SK-N-SH (cell line): ENCODE results near the gene GPR155. TPM values are rescaled to one million over a fixed set of nuclear protein-coding genes. Genes with fewer than 3 reads are reported as not detected.

Experiments used
- CTCF ChIA-PET: fragments of 300-600, 350-600 bp; formaldehyde crosslinking; extraction: SDS; loops from one replicate; lab custom pipeline; 2021; lab: Yijun Ruan, JAX
- POLR2A ChIA-PET: fragments of 350-600 bp; sonication (Branson Sonifier 250); formaldehyde crosslinking; extraction: SDS; loops from one replicate; lab custom pipeline; 2020; ENCODE audit warnings: antibody characterized with exemption, inconsistent platforms; lab: Yijun Ruan, JAX
- DNase-seq: peaks from one replicate; pipeline ENCODE4 v3.0.0; 2012
- H2AFZ ChIP-seq: fragments of 200-600 bp; sonication (generic); 2 replicates; pipeline ENCODE4 v1.8.1; 2016; ENCODE audit warnings: antibody characterized with exemption, mild to moderate bottlenecking, low read depth
- H3F3A ChIP-seq: fragments of 200-600 bp; sonication (generic); replicated peaks from 2 replicates; pipeline ENCODE3; 2016; ENCODE audit warnings: antibody characterized with exemption, mild to moderate bottlenecking; ENCODE audit not compliant: insufficient read depth
- H3K27ac ChIP-seq, 2 experiments: fragments of 200-500 bp in 1 of 2; fragments of 200-600 bp in 1 of 2; sonication (Bioruptor generic) in 1 of 2; sonication (generic), shearing (Covaris generic) in 1 of 2; 2 replicates each; pipeline versions ENCODE4 v1.5.1 to v1.6.1; 2014 to 2016; ENCODE audit warnings: low read depth in 2 of 2, inconsistent platforms in 1 of 2, low read length in 1 of 2, mild to moderate bottlenecking in 1 of 2, mixed read lengths in 1 of 2
- H3K27me3 ChIP-seq: fragments of 200-600 bp; sonication (generic), shearing (Covaris generic); 2 replicates; pipeline ENCODE4 v1.6.1; 2016; ENCODE audit warnings: mixed run types; ENCODE audit not compliant: insufficient read depth
- H3K36me3 ChIP-seq, 2 experiments: fragments of 200-500 bp in 1 of 2; fragments of 200-600 bp in 1 of 2; sonication (Bioruptor generic) in 1 of 2; sonication (generic) in 1 of 2; replicated peaks in 1 of 2; 2 replicates each; pipeline versions ENCODE3 to v1.5.1; 2014 to 2016; ENCODE audit warnings: low read length in 1 of 2, mild to moderate bottlenecking in 1 of 2; ENCODE audit not compliant: insufficient read depth in 2 of 2, control insufficient read depth in 1 of 2
- H3K4me1 ChIP-seq, 2 experiments: fragments of 200-500 bp in 1 of 2; fragments of 200-600 bp in 1 of 2; sonication (Bioruptor generic) in 1 of 2; sonication (generic), shearing (Covaris generic) in 1 of 2; 2 replicates each; pipeline versions ENCODE4 v1.5.1 to v1.6.1; 2014 to 2016; ENCODE audit warnings: low read depth in 1 of 2, low read length in 1 of 2, mixed run types in 1 of 2; ENCODE audit not compliant: insufficient read depth in 2 of 2, control insufficient read depth in 1 of 2
- H3K4me2 ChIP-seq: fragments of 200-600 bp; sonication (generic), shearing (Covaris generic); 2 replicates; pipeline ENCODE4 v1.6.1; 2017; ENCODE audit warnings: mixed run types
- H3K4me3 ChIP-seq, 2 experiments: fragments of 200-500 bp in 1 of 2; fragments of 200-600 bp in 1 of 2; sonication (Bioruptor generic) in 1 of 2; sonication (generic), shearing (Covaris generic) in 1 of 2; 2 replicates each; pipeline versions ENCODE4 v1.5.1 to v1.8.1; 2014 to 2016; ENCODE audit warnings: low read depth in 2 of 2, inconsistent platforms in 1 of 2, low read length in 1 of 2, mild to moderate bottlenecking in 1 of 2, mixed read lengths in 1 of 2, moderate library complexity in 1 of 2
- H3K79me2 ChIP-seq: fragments of 200-600 bp; sonication (generic); 2 replicates; pipeline ENCODE4 v1.8.1; 2017; ENCODE audit warnings: mild to moderate bottlenecking; ENCODE audit not compliant: insufficient read depth
- H3K9ac ChIP-seq: fragments of 200-600 bp; sonication (generic); 2 replicates; pipeline ENCODE4 v1.6.1; 2017; ENCODE audit warnings: mixed run types
- H3K9me2 ChIP-seq: fragments of 200-600 bp; sonication (generic); 2 replicates; pipeline ENCODE4 v1.6.1; 2017; ENCODE audit warnings: mixed run types
- H3K9me3 ChIP-seq: fragments of 200-600 bp; sonication (generic); 2 replicates; pipeline ENCODE4 v1.6.1; 2017; ENCODE audit warnings: mixed run types, mild to moderate bottlenecking, moderate library complexity
- H4K20me1 ChIP-seq: fragments of 200-600 bp; sonication (generic); 2 replicates; pipeline ENCODE4 v1.6.1; 2017; ENCODE audit warnings: mild to moderate bottlenecking, mixed run types; ENCODE audit not compliant: insufficient read depth
- CHD2 ChIP-seq: fragments of 150-350 bp; IDR thresholded peaks from 2 replicates; pipeline ENCODE4 v1.6.1; 2018; ENCODE audit warnings: low read length; ENCODE audit not compliant: partially characterized antibody
- EP300 ChIP-seq, 2 experiments: IDR thresholded peaks; 2 replicates each; pipeline versions ENCODE4 v1.4.0 to v1.6.1; 2012; ENCODE audit warnings: borderline replicate concordance in 1 of 2, low read depth in 1 of 2, low read length in 1 of 2
- FOSL2 ChIP-seq: IDR thresholded peaks from 2 replicates; pipeline ENCODE4 v1.4.0; 2012; ENCODE audit warnings: low read depth, mild to moderate bottlenecking, moderate library complexity, borderline replicate concordance
- FOXJ3 ChIP-seq: sonication (generic); formaldehyde crosslinking; IDR thresholded peaks from 2 replicates; pipeline ENCODE4 v1.5.1; 2020; ENCODE audit warnings: mild to moderate bottlenecking, missing genetic modification reagents
- GABPA ChIP-seq: IDR thresholded peaks from 2 replicates; pipeline ENCODE4 v1.4.0; 2012; ENCODE audit warnings: low read depth, mild to moderate bottlenecking
- JUND ChIP-seq: IDR thresholded peaks from 2 replicates; pipeline ENCODE4 v1.4.0; 2012
- MXI1 ChIP-seq: IDR thresholded peaks from 2 replicates; pipeline ENCODE4 v1.6.1; 2012; ENCODE audit warnings: mild to moderate bottlenecking, low read depth, low read length, improper control_type of control experiment
- NFIC ChIP-seq: IDR thresholded peaks from 2 replicates; pipeline ENCODE4 v1.4.0; 2012; ENCODE audit warnings: borderline replicate concordance
- PBX3 ChIP-seq: IDR thresholded peaks from 2 replicates; pipeline ENCODE4; 2012
- RCOR1 ChIP-seq: fragments of 150-350 bp; IDR thresholded peaks from 2 replicates; pipeline ENCODE4 v1.6.1; 2017; ENCODE audit warnings: antibody characterized with exemption, low read length
- REST ChIP-seq: IDR thresholded peaks from 2 replicates; pipeline ENCODE4 v1.6.1; 2012; ENCODE audit warnings: mild to moderate bottlenecking, low read depth, low read length, moderate library complexity
- RFX5 ChIP-seq: IDR thresholded peaks from 2 replicates; pipeline ENCODE4 v1.6.1; 2012; ENCODE audit warnings: mild to moderate bottlenecking, improper control_type of control experiment, low read length
- TAF1 ChIP-seq: IDR thresholded peaks from 2 replicates; pipeline ENCODE4 v1.6.1; 2012; ENCODE audit warnings: low read depth, mild to moderate bottlenecking, low read length, moderate library complexity, borderline replicate concordance
- TCF12 ChIP-seq: IDR thresholded peaks from 2 replicates; pipeline ENCODE4 v1.4.0; 2012
- WGBS: methylation state at CpG from one replicate; pipeline ENCODE4 v1.1.6; 2017; ENCODE audit warnings: low lambda C conversion rate; 5-methylcytosine and 5-hydroxymethylcytosine counted together
- polyA plus RNA-seq, 3 experiments: library from polyadenylated mRNA; depleted of rRNA; stranded (reverse); fragments of >200 nt; gene quantifications; 2 replicates each; pipeline ENCODE4 v1.2.3, GENCODE V29; 2012

GPR155 gene
- polyA plus RNA-seq, 1 of the 3 experiments (the other 2 are of a cell fraction): 3.5 TPM

- POLR2A ChIA-PET: no interaction called here
- TF ChIP-seq TAF1: no peak
- no peak for TF ChIP-seq GABPA
- no peak for TF ChIP-seq CHD2
- no peak for TF ChIP-seq FOXJ3 (CRISPR knock-in tag)
- TF ChIP-seq RFX5: no peak
- TF ChIP-seq TCF12: no peak
- TF ChIP-seq NFIC: no peak
- TF ChIP-seq RCOR1: no peak
- no peak for TF ChIP-seq REST
- no peak for TF ChIP-seq FOSL2
These were observed 6.2 kb upstream of the GPR155 start for GRCh38 chr2:174492963-174493431.

GRCh38 chr2:174491947-174492346 lies 5.1 kb upstream of the GPR155 start:
- no peak overlapping the region for H3K4me3 ChIP-seq
- H3K36me3 ChIP-seq: no peaks in the 10 kb centered on the region
- no peak overlapping the region for H3K4me2 ChIP-seq
- H3K27ac ChIP-seq: no peak overlapping the region
- DNase-seq: peak; percentile 21
- H3K9me2 ChIP-seq: no peaks in the 10 kb centered on the region
- ChIA-PET POLR2A (interaction anchor here (0.6 kb wide), 2 partner anchors 45 to 506 kb away, joined by 5 to 7 read pairs; no protein-coding TSS in a partner anchor), CTCF (interaction anchor here (1.1 to 1.6 kb wide), 4 partner anchors 30 to 196 kb away, joined by 3 to 5 read pairs (median 4); no protein-coding TSS in a partner anchor)
- H3K27me3 ChIP-seq: no peaks in the 10 kb centered on the region
- no peaks in the 10 kb centered on the region for H3K79me2 ChIP-seq
- no peaks in the 10 kb centered on the region for H3K9me3 ChIP-seq
- H2AFZ ChIP-seq: no peak overlapping the region
- no peaks in the 10 kb centered on the region for H4K20me1 ChIP-seq
- TF ChIP-seq MXI1 (0 out of 2 replicates have a peak, but pooled peaks have one; percentile 40), EP300 (IDR thresholded peaks at IDR 0.05; ENCODE audit: borderline replicate concordance in 1 of 2, low read depth in 1 of 2, low read length in 1 of 2) (peak in 1 of 2 experiments; percentile 66; a peak in 1 of 4 replicates), PBX3 (no peak), RCOR1 (peak; percentile 34; the same call in 1 of the 2 replicates), JUND (no peak), CHD2 (peak; percentile 13)
- no peak overlapping the region for H3K9ac ChIP-seq
- peaks cover 0 to 6% of the 10 kb centered on the region in 2 experiments; a peak in 2 of 4 replicates for H3K4me1 ChIP-seq
- 81% methylated on average over 2 of the region's 2 CpGs for WGBS
- H3F3A ChIP-seq: no peaks in the 10 kb centered on the region

More at GRCh38 chr2:174492963-174493431, 6.2 kb upstream of the GPR155 start:
- no peaks in the 10 kb centered on the region for H4K20me1 ChIP-seq
- H3K36me3 ChIP-seq: no peaks in the 10 kb centered on the region
- peaks cover 0 to 4% of the 10 kb centered on the region in 2 experiments; a peak in 2 of 4 replicates for H3K4me1 ChIP-seq
- H3K4me3 ChIP-seq: no peak overlapping the region
- no peaks in the 10 kb centered on the region for H3K9me2 ChIP-seq
- no peaks in the 10 kb centered on the region for H3K79me2 ChIP-seq
- DNase-seq: no peak
- no peak overlapping the region for H2AFZ ChIP-seq
- no peak overlapping the region for H3K27ac ChIP-seq
- WGBS: 90% methylated on average over 7 of the region's 7 CpGs
- CTCF ChIA-PET: interaction anchor here (1.2 to 1.6 kb wide), 3 partner anchors 29 to 195 kb away, joined by 4 to 5 read pairs (median 4); no protein-coding TSS in a partner anchor
- no peak overlapping the region for H3K4me2 ChIP-seq
- no peaks in the 10 kb centered on the region for H3K9me3 ChIP-seq
- H3K27me3 ChIP-seq: no peaks in the 10 kb centered on the region
- H3F3A ChIP-seq: no peaks in the 10 kb centered on the region
- H3K9ac ChIP-seq: no peak overlapping the region
